Measurements from ENCODE around the gene PHF20. TPM values are rescaled to one million over a fixed set of nuclear protein-coding genes. Genes with fewer than 3 reads are reported as not detected.

Gene PHF20
- total and polyA plus RNA-seq, 2 donors (not counting 3 experiments of a cell fraction or from before 2014, with no cell fraction given), result 25.0 to 45.8 TPM

- H3K79me2 ChIP-seq (ENCODE audit: control insufficient read depth, insufficient read depth, low read length), result no peaks in the 10 kb centered on the region
- no peaks in the 10 kb centered on the region for H4K20me1 ChIP-seq (replicated peaks; ENCODE audit: control insufficient read depth, extremely low read depth, insufficient read depth, low read length)
- BruUV-seq (replicated peaks), result no TSS peak
- H3K4me2 ChIP-seq (ENCODE audit: insufficient read depth, low read length), result no peak overlapping the region
- no peak overlapping the region for H3K4me3 ChIP-seq (replicated peaks in 1 of 3; ENCODE audit: insufficient read depth in 1 of 3, low read depth in 1 of 3, low read length in 3 of 3)
- no peaks in the 10 kb centered on the region for H3K4me1 ChIP-seq (ENCODE audit: control insufficient read depth, extremely low read depth, insufficient read depth, low read length)
- ChIA-PET POLR2A (no interaction called here), CTCF (no interaction called here)
- H3K9ac ChIP-seq (replicated peaks; ENCODE audit: extremely low read depth, insufficient read depth, low read length), result no peak overlapping the region
- H3K9me3 ChIP-seq (replicated peaks; ENCODE audit: control insufficient read depth, insufficient read depth, low read length), result no peaks in the 10 kb centered on the region
- no peak for DNase-seq (ENCODE audit: low read depth, low spot score)
- no peak for TF ChIP-seq POLR2AphosphoS5 (IDR thresholded peaks at IDR 0.05; ENCODE audit: insufficient read depth, low read depth, low read length)
- TF ChIP-seq JUN (IDR thresholded peaks at IDR 0.05; ENCODE audit: borderline replicate concordance, insufficient read depth, insufficient read length, low read depth), result no peak
- no peak for TF ChIP-seq POLR2A (IDR thresholded peaks at IDR 0.05; ENCODE audit: low read depth, low read length)
- TF ChIP-seq MAX (IDR thresholded peaks at IDR 0.05; ENCODE audit: insufficient read depth, insufficient read length), result no peak
- no peak for TF ChIP-seq EZH2 (IDR thresholded peaks at IDR 0.05; ENCODE audit: borderline replicate concordance, low read depth, low read length, severe bottlenecking)
- no peak for TF ChIP-seq MYC (IDR thresholded peaks at IDR 0.05; ENCODE audit: low read depth, low read length)
- no peak for TF ChIP-seq CTCF (IDR thresholded peaks at IDR 0.05; ENCODE audit: extremely low read depth in 1 of 2, insufficient read depth in 1 of 2, low read depth in 1 of 2, low read length in 2 of 2)
- TF ChIP-seq FOS (IDR thresholded peaks at IDR 0.05; ENCODE audit: borderline replicate concordance, insufficient read depth, low read length), result no peak
- TF ChIP-seq GATA2 (IDR thresholded peaks at IDR 0.05; ENCODE audit: insufficient read depth, insufficient read length, low read depth, low read length), result no peak
- peaks cover 0 to 16% of the 10 kb centered on the region in 2 experiments for H3K36me3 ChIP-seq (ENCODE audit: control insufficient read depth in 2 of 2, extremely low read depth in 1 of 2, insufficient read depth in 2 of 2, low read length in 2 of 2)
- dilution Hi-C loops (cut with MboI; ENCODE audit: extremely low pct_ligation_motif_present, low sequenced_read_pairs) (no loop called here), intact Hi-C loops (cut with micrococcal nuclease) (no loop called here)
- no peaks in the 10 kb centered on the region for H3K9me1 ChIP-seq (replicated peaks; ENCODE audit: control insufficient read depth, extremely low read depth, insufficient read depth, low read length)
- H3K27me3 ChIP-seq (ENCODE audit: control insufficient read depth in 2 of 2, insufficient read depth in 2 of 2, low read length in 2 of 2), result no peaks in the 10 kb centered on the region
- H2AFZ ChIP-seq (ENCODE audit: low read depth, low read length), result no peak overlapping the region
- FAIRE-seq, result no peak
- no peak overlapping the region for H3K27ac ChIP-seq (ENCODE audit: insufficient read depth, low read depth, low read length)
Observed at GRCh38 chr20:35941620-35942019, 169.8 kb downstream of the PHF20 start.
